ENCODE measurements around the gene ANKRD33B. TPM values are rescaled to one million over a fixed set of nuclear protein-coding genes. Genes with fewer than 3 reads are reported as not detected.

ANKRD33B gene
- polyA plus RNA-seq, 12 donors, result 1.2 to 3.3 (median 1.8) TPM; not detected in 2

DNA sequence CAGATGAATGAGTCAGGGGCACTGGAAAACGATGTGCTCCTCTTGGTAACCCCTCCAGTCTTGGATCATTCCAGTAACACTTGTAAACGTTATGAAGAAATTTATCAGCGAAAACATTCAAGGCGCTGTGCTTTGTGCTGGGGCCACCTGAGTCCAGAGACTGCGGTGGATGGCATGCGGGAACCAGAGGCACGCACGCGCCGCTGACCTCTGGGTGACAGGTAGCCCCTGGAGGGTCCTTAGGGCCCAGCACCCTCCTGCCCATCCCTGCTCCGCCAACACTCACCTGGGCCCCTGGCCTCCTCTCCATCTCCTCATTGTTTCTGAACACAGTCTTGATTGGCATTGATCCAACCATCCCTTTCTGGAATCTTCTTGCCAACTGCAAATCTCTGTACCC lies 110.2 kb downstream of the ANKRD33B start:
- DNase-seq, result no peak

GRCh38 chr5:10674582-10674981 lies 110.7 kb downstream of the ANKRD33B start:
- no peak for DNase-seq

GRCh38 chr5:10675177-10675700 lies 111.4 kb downstream of the ANKRD33B start:
- DNase-seq, result no peak

GRCh38 chr5:10676224-10676623 lies 112.4 kb downstream of the ANKRD33B start:
- DNase-seq, result no peak

- DNase-seq, result no peak
These were observed 113.1 kb downstream of the ANKRD33B start for GRCh38 chr5:10676946-10677345.

- DNase-seq, result no peak
These were observed 113.7 kb downstream of the ANKRD33B start for GRCh38 chr5:10677533-10677932.

DNA sequence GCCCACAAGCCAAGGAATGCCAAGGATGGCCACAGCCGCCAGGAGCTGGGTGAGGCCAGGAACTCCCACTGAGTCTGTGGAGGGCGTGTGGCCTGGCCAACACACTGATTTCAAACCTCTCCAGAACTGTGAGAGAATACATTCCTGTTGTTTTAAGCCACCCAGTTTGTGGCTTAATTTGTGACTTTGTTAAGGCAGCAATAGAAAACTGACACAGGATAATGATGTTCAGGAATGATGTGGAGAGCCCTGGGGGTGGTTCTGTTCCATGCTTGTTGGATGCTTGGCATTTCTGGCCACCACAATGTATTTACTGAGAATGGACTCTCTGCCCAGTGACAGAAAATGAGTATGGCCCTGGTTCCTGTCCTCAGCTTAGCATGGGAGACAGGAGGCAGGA lies 114.4 kb downstream of the ANKRD33B start:
- no peak for DNase-seq

DNA sequence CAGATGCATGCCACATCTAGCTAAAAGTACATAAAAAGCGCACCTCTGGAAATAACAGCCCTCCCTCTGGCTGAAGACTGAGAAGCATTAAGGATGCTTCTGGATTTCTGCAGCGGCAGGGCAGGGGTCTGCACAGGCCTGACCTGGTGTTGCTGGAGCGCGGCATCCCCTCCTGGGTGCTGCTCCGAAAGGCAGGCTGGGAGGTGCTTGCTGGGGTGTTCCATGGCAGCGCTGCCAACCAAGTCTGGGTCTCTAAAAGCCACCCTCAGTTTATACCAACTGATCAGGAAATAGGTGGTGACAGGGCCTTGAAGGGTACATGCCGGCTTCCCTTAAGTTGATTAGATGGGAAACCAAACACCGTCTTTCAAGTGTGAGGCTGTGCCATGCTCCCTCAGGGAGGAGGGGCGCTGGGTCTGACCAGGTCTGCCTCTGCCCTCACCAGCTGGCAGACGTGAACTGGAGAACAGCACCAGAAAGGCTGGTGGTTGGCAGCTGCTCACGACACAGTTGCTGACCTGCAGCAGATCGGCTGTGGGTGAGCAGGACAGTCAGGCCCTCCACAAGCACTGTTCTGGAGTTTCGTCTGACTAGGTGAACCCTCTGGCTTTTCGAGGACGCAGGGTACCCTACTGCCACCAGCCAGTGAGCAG lies 115.6 kb downstream of the ANKRD33B start:
- no peak for DNase-seq

GRCh38 chr5:10680876-10681481 lies 117.1 kb downstream of the ANKRD33B start:
- no peak for DNase-seq

- DNase-seq, result no peak
These were observed 118.1 kb downstream of the ANKRD33B start for GRCh38 chr5:10681731-10682679.

- no peak for DNase-seq
These were observed 119.1 kb downstream of the ANKRD33B start for GRCh38 chr5:10682801-10683525.

DNA sequence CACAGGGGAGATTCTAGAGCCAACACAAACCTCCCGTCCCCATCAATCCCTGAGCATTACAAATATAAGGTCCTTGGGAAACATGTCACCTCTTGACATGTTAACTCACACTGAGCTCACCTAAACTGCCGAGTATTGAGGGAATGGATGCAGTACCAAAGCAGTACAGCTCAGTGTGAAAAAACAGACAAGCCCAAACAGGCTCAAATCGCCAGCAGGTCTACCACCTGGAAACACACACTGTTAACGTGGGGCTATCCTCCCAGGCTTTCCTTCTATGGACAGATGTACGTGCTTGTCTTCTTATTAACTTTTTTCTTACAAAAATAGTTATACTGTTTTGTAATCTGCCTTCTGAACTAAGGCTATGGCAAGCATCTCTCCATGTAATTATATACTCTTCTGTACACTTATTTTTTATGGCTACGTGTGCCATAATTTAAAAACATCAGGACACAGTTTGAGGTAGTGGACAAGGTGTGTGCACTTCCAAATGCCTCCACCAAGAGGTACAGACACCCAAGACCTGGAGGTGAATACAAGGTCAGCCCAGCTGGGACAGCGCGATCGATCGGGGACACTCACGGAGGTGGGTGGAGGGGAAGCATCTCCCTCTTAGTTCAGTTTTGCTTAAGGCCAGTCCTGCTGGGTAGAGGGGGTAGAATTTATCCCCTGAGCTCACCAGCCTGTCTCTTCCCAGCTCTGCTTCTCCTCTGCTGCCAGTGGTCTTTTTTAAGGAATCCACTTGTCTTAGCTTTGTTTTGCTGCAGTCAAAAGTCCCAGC lies 120.6 kb downstream of the ANKRD33B start:
- no peak for DNase-seq

DNA sequence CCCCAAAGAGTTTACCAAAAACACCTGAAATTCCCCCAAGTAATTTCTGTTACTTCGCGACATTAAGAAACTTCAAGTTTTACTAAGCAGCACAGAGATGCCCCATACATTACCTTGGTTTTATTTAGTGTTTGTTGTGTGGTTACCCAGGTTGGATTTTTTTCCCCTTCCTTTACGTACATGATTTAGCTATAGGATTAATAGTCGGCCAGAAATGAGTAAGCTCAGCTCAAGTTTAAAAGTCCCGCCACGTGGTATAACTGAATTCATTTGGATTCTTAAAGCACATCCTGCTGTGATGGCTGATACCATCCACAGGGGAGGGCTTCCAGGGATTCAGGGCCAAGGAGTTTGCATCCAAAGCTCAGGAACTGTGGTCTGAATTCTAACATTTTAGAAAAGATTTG lies 121.2 kb downstream of the ANKRD33B start:
- no peak for DNase-seq

DNA sequence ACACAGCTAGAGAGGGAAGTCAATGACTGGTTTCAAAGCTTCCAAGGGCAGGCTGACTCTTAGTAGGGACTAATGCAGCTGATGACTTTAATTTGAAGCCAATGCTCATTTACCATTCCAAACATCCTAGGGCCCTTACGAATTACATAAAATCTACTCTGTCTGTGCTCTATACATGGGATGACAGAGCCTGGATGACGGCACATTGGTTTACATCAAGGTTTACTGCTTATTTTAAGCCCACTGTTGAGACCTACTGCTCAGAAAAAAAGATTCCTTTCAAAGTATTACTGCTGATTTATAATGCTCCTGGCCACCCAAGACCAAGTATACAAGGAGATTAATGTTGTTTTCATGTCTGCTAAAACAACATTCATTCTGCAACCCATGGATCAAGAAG lies 123.0 kb downstream of the ANKRD33B start:
- DNase-seq, result no peak

GRCh38 chr5:10688651-10689171 lies 124.8 kb downstream of the ANKRD33B start:
- DNase-seq, result no peak

GRCh38 chr5:10689391-10690081 lies 125.7 kb downstream of the ANKRD33B start:
- DNase-seq, result no peak

- no peak for DNase-seq
These were observed 126.9 kb downstream of the ANKRD33B start for GRCh38 chr5:10690460-10691440.
